ENCODE data around the gene SYK.

SYK gene

DNA sequence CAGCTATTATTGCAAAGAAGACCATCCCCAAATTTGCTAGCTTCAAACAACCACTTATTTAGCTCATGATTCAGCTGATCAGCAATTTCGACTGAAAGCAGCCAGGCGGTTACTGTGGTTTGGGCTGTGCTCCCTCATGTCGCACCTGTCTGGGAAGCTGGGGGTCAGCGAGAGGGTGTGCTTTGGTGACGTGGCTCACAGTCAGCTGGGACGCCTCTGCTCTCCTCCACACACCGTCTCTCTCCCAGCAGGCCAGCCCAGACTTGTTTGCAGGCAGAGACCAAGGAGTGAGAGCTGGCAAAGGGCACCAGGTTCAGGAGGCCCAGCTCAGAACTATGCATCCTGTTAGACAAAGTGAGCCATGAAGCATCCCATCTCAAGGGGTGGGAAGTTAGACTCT lies 140.9 kb downstream of the SYK start:
- H3K36me3 ChIP-seq (ENCODE audit: control insufficient read depth, insufficient read depth, low read length), result no peaks in the 10 kb centered on the region
- H3K4me1 ChIP-seq (ENCODE audit: control insufficient read depth, insufficient read depth, low read length), result no peaks in the 10 kb centered on the region
- no peak overlapping the region for H3K9ac ChIP-seq (ENCODE audit: low read depth, low read length)
- no peaks in the 10 kb centered on the region for H3K9me3 ChIP-seq (ENCODE audit: control insufficient read depth, insufficient read depth, low read length)
- H3K4me3 ChIP-seq (ENCODE audit: low read depth, low read length), result no peak overlapping the region
- H3K27me3 ChIP-seq (ENCODE audit: control insufficient read depth, insufficient read depth, low read length), result no peaks in the 10 kb centered on the region

DNA sequence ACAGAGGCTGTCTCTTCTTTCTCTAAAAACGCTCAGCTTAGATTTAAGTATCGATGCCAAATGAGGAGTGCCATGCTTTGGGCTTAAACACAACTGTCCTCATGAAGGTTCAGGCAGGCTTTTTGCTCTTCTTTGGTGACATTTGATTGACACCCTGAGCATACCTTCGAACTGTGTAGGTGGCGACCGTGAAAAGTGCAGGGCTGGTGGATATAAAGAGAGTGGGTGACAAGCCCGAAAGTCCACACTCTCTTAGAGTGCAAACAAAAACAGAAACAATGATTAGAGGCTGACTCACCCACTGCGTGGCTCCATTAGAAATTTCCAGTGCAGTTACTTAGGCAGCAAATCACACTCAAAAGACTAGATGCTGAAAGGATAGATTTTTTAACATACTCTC lies 141.7 kb downstream of the SYK start:
- Histone ChIP-seq H3K9me3 (ENCODE audit: control insufficient read depth, insufficient read depth, low read length) (no peaks in the 10 kb centered on the region), H3K27me3 (ENCODE audit: control insufficient read depth, insufficient read depth, low read length) (no peaks in the 10 kb centered on the region), H3K9ac (ENCODE audit: low read depth, low read length) (no peak overlapping the region), H3K36me3 (ENCODE audit: control insufficient read depth, insufficient read depth, low read length) (no peaks in the 10 kb centered on the region), H3K4me1 (ENCODE audit: control insufficient read depth, insufficient read depth, low read length) (no peaks in the 10 kb centered on the region), H3K4me3 (ENCODE audit: low read depth, low read length) (no peak overlapping the region)

DNA sequence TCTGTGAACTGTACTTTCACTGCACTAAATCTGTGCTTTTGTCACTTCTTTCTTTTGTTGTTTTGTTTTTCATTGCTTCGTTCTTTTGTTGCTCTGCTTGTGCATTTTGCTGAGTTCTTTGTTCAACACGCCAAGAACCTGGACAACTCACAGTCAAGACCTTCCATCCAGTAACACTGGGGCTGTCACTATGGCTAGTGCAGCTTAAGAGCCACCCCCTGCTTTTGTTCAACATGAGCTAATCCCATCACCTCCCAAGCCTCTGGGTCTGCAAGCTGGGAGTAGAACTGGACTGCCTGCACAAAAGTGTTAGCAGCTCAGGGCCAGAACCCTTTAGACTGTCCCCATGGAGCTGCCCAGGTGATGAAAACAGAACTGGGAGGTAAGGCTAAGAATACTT lies 143.7 kb downstream of the SYK start:
- no peaks in the 10 kb centered on the region for H3K36me3 ChIP-seq (ENCODE audit: control insufficient read depth, insufficient read depth, low read length)
- H3K4me1 ChIP-seq (ENCODE audit: control insufficient read depth, insufficient read depth, low read length), result no peaks in the 10 kb centered on the region
- no peaks in the 10 kb centered on the region for H3K9me3 ChIP-seq (ENCODE audit: control insufficient read depth, insufficient read depth, low read length)
- H3K9ac ChIP-seq (ENCODE audit: low read depth, low read length), result no peak overlapping the region
- no peaks in the 10 kb centered on the region for H3K27me3 ChIP-seq (ENCODE audit: control insufficient read depth, insufficient read depth, low read length)
- H3K4me3 ChIP-seq (ENCODE audit: low read depth, low read length), result no peak overlapping the region

DNA sequence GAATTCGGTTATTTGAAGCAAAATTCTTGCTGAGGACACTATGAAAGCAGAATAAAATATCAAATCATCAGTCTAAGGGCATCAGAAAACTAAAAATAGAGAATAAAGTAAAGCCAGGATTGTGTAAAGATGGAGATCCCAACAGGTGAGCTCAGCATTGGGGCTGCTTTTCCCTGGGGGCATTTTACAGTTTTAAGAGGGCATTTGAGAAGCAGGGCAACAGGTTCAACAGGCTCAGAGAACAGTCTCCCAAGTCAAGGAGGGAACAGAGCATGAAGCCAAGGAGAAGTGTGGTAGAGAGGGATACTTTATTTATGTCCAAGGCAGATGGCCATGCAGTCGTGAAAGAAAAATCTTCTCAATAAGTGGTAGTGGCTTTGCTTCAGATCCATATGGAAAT lies 145.4 kb downstream of the SYK start:
- Histone ChIP-seq H3K9ac (ENCODE audit: low read depth, low read length) (no peak overlapping the region), H3K4me3 (ENCODE audit: low read depth, low read length) (no peak overlapping the region), H3K4me1 (ENCODE audit: control insufficient read depth, insufficient read depth, low read length) (no peaks in the 10 kb centered on the region), H3K27me3 (ENCODE audit: control insufficient read depth, insufficient read depth, low read length) (no peaks in the 10 kb centered on the region), H3K36me3 (ENCODE audit: control insufficient read depth, insufficient read depth, low read length) (no peaks in the 10 kb centered on the region), H3K9me3 (ENCODE audit: control insufficient read depth, insufficient read depth, low read length) (no peaks in the 10 kb centered on the region)
